Activated CD4-positive, alpha-beta T cell treated with anti-CD3 and anti-CD28 coated beads, Interleukin-2, amount 10 ng/mL, durations not matched to agents 24 days and 14 days (primary cell): Measurements from ENCODE around the gene MATN3. TPM values are rescaled to one million over a fixed set of nuclear protein-coding genes. Genes with fewer than 3 reads are reported as not detected.
A peak's percentile ranks its signal among the peaks of the same experiment; 100 is the strongest.

ENCODE experiments used
- DNase-seq: peaks from one replicate; pipeline ENCODE4 v3.0.0; 2022
- H3K27ac Mint-ChIP-seq: one replicate; pipeline ENCODE4 v1.8.0; 2022; ENCODE audit warnings: mild to moderate bottlenecking, mixed read lengths
- H3K27me3 Mint-ChIP-seq: one replicate; pipeline ENCODE4 v1.8.0; 2022; ENCODE audit warnings: mixed read lengths
- H3K36me3 Mint-ChIP-seq: one replicate; pipeline ENCODE4 v1.8.0; 2022; ENCODE audit warnings: low read depth, mild to moderate bottlenecking, mixed read lengths
- H3K4me1 Mint-ChIP-seq: one replicate; pipeline ENCODE4 v1.8.0; 2021; ENCODE audit warnings: mixed read lengths
- H3K4me3 Mint-ChIP-seq: one replicate; pipeline ENCODE4 v1.8.0; 2022; ENCODE audit warnings: mild to moderate bottlenecking, moderate library complexity, mixed read lengths
- H3K9me3 Mint-ChIP-seq: one replicate; pipeline ENCODE4 v1.8.0; 2021; ENCODE audit warnings: mixed read lengths
- intact Hi-C: fragments of 100-400 bp; cut with micrococcal nuclease; formaldehyde crosslinking; loops from one replicate; pipeline ENCODE4 v1.15.1; 2023
- total RNA-seq: library from RNA; stranded (reverse); gene quantifications from 2 replicates; pipeline ENCODE4 v1.2.3, GENCODE V29; 2022

Gene MATN3
- total RNA-seq, 1 donor from 2014 or later, result not detected

DNA sequence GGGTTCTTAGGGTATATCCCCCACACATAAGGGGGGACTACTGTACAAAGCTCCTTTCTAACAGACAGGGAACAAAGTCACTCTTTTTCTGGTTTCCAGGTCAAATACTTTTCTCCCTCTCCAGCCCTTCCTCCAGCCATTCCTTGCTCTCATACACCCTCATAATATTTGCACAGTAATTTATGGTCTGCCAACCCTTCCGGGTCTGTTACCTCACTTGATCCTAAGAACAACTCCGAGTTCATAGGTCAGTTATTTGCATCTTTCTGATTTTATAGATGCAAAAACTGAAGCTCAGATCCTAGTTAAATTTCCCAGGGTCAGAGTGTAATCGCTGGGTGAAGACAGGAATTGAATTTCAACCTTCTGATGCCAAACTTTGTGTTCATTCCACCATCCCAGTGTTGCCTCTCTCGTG lies 14.8 kb upstream of the MATN3 start:
- Mint-ChIP-seq H3K4me3 (no peak overlapping the region), H3K36me3 (peaks cover 36% of the 10 kb centered on the region), H3K9me3 (peaks cover 3% of the 10 kb centered on the region), H3K4me1 (no peaks in the 10 kb centered on the region), H3K27me3 (no peaks in the 10 kb centered on the region), H3K27ac (no peak overlapping the region)
- no peak for DNase-seq
- intact Hi-C loops, result no loop called here

DNA sequence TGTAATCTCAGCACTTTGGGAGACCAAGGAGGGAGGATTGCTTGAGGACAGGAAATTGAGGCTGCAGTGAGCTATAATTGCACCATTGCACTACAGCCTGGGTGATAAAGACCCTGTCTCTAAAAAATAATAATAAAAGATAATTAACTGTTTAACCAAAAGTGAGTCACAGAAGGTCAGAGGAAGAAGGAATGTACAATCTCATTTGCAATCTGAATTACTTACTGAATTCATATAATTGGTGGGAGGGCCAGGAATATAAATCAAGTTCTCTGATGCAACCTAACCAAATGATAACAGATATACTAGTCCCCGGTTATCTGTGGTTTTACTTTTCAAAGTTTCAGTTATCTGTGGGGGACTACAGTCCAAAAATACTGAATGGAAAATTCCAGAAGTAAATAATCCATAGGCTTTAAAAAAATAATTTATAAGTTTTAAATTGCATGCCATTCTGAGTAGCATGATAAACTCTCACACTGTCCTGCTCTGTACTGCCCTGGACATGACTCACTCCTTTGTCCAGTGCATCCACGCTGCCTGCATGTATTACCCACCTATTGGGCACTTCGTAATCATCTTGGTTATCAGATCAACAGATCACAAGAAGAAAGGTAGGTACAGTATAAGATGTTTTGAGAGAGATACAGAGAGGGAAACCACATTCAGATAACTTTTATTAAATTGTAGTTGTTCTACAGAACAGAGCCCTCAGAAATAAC lies 12.8 kb upstream of the MATN3 start:
- Mint-ChIP-seq H3K27me3 (no peaks in the 10 kb centered on the region), H3K9me3 (peaks cover 7% of the 10 kb centered on the region), H3K4me3 (no peak overlapping the region), H3K36me3 (peaks cover 27% of the 10 kb centered on the region), H3K4me1 (no peaks in the 10 kb centered on the region), H3K27ac (no peak overlapping the region)
- DNase-seq, result no peak
- intact Hi-C loops, result no loop called here

DNA sequence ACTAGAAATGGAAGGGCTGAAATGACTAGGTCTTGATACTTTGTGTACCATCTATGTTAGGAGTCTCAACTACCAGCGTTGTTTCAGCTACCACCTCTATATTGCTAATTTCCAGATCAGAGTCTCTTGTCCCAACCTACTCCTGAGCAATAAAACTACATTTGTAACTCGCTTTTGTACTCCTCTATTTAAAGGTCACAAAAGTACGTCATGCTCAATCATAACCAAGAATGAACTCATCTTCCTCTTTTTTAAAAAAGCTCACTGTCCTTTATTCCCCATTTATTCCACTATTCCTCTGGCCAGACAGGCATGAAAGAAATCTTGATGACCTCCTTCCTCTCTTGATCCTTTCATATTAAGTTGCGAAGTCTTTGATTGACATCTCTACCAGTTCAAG lies 11.2 kb upstream of the MATN3 start:
- H3K27me3 Mint-ChIP-seq, result no peaks in the 10 kb centered on the region

DNA sequence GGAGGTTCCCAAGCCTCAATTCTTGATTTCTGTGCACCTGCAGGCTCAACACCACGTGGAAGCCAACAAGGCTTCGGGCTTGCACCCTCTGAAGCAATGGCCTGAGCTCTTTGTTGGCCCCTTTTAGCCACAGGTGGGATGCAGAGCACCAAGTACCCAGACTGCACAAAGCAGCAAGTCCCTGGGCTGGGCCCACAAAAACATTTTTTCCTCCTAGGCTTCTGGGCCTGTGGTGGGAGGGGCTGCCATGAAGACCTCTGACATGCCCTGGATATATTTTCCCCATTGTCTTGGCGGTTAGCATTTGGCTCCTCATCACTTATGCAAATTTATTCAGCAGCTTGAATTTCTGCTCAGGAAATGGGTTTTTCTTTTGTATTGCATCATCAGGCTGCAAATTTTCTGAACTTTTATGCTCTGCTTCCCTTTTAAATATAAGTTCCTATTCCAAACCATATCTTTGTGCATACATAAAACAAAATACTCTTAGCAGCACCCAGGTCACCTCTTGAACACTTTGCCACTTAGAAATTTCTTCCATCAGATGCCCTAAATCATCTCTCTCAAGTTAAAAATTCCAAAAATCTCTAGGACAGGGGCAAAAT lies 9.0 kb upstream of the MATN3 start:
- Mint-ChIP-seq H3K27me3 (peaks cover 2% of the 10 kb centered on the region), H3K4me3 (no peak overlapping the region), H3K9me3 (peaks cover 11% of the 10 kb centered on the region), H3K4me1 (no peaks in the 10 kb centered on the region), H3K27ac (no peak overlapping the region), H3K36me3 (peaks cover 5% of the 10 kb centered on the region)
- intact Hi-C loops, result no loop called here
- DNase-seq, result no peak

More for the DNA sequence above, 11.2 kb upstream of the MATN3 start:
- H3K4me3 Mint-ChIP-seq, result no peak overlapping the region
- intact Hi-C loops, result no loop called here
- no peak overlapping the region for H3K27ac Mint-ChIP-seq
- peaks cover 11% of the 10 kb centered on the region for H3K9me3 Mint-ChIP-seq
- H3K4me1 Mint-ChIP-seq, result no peaks in the 10 kb centered on the region
- peaks cover 12% of the 10 kb centered on the region for H3K36me3 Mint-ChIP-seq
- DNase-seq, result no peak

DNA sequence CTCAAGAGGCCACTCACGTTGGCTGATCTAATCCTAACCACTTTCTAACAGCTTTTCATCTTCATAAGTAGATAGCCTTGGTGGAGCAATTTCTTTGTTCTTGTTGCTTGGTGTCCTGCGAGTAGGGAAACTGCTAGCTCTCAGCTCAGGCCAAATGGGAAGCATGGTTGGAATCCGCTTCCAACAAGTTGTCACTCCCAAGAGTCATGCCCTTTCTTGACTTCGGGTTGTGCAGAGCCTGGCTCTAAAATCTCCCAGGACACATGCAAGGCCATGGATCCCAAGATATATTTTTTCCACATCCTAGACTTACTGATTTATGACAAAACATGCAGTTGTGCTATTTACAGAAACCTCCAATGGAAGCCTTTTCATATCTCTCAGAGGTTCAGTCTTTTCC lies 7.3 kb upstream of the MATN3 start:
- Mint-ChIP-seq H3K27ac (no peak overlapping the region), H3K4me3 (no peak overlapping the region), H3K36me3 (peaks cover 5% of the 10 kb centered on the region), H3K4me1 (no peaks in the 10 kb centered on the region), H3K9me3 (peaks cover 11% of the 10 kb centered on the region), H3K27me3 (peaks cover 6% of the 10 kb centered on the region)
- intact Hi-C loops, result no loop called here
- DNase-seq, result no peak

DNA sequence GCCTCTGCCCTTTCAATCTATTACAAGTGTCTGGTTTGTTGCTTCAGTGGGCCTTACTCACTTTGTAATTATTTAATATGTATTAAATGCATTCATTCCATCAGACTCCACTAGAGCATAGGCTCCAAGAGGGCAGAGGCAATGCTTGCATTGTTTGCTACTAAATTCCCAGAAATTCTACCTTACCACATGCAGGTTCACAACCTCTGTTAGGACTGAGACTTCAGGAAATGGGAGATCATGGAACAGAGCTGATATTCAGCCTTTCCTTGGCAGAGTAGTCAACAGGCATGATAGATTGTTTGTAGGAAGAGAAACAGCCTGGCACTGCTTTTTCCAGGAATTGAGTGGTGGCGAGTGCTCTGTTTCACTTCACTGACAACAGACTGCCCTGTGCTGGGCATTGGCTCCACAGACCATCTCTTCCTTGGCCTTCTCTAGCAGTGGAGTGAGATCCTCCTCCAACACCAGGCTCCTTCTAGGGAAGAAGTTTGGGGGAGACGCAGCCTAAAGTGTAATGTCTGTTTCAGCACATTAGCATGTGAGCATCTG lies 6.2 kb upstream of the MATN3 start:
- Mint-ChIP-seq H3K27me3 (peaks cover 16% of the 10 kb centered on the region), H3K36me3 (peaks cover 5% of the 10 kb centered on the region), H3K9me3 (peaks cover 11% of the 10 kb centered on the region), H3K4me1 (no peaks in the 10 kb centered on the region), H3K4me3 (no peak overlapping the region), H3K27ac (no peak overlapping the region)
- DNase-seq, result no peak
- intact Hi-C loops, result no loop called here

DNA sequence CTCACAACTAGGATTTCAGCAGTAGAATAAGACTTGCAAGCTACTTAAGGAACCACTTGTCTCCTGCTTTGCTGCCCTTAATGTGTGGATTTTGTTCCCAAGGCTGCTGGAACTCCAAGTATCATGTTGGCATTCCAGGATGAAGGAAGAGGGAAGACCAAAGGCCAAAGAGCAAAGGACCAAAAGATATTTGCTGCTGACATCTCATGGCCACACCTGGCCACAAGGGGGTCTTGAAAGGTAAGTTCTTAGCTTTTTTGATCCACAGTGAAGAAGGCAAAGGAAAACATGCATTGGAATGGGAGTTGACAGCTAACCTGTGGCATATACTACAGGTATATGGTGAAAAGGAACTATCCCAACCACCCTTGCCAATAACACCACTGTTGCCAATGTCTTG lies 3.9 kb upstream of the MATN3 start:
- no peaks in the 10 kb centered on the region for H3K36me3 Mint-ChIP-seq
- intact Hi-C loops, result no loop called here

DNA sequence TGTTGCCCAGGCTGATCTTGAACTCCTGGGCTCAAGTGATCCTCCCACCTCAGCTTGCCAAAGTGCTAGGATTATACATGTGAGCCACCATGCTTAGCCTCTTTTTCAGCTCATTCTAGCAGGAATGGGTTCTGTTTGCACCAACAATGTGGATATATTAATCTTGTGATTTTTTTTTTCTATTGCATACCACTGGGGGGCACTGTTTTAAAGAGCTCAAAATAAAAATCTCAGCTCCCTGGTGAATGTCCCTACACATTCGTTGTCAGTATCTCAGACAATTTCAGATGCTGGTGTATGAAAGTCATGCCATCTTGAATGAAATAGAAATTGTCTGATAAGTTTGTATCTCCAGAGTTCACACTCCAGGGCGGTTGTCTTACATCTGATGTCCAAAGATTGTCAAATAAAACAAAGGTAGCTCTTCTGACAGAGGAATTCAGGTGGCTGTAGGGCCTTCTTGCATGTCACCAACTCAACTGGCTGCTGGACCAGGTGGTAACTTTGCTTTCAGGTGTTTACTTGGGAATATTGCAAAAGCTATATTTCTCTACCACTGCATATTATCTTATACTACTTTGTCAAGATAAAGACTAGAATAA lies 3.1 kb upstream of the MATN3 start:
- Mint-ChIP-seq H3K36me3 (no peaks in the 10 kb centered on the region), H3K9me3 (peaks cover 5% of the 10 kb centered on the region), H3K27me3 (peaks cover 40% of the 10 kb centered on the region), H3K4me1 (peaks cover 4% of the 10 kb centered on the region), H3K27ac (no peak overlapping the region), H3K4me3 (no peak overlapping the region)
- DNase-seq, result peak; percentile 70
- intact Hi-C loops, result loop anchor here (1.0 to 2.0 kb wide), 2 partner anchors 33 to 83 kb away; no protein-coding TSS in a partner anchor

More for the DNA sequence above, 3.9 kb upstream of the MATN3 start:
- Mint-ChIP-seq H3K4me1 (peaks cover 4% of the 10 kb centered on the region), H3K9me3 (peaks cover 5% of the 10 kb centered on the region), H3K27ac (no peak overlapping the region), H3K27me3 (peaks cover 33% of the 10 kb centered on the region), H3K4me3 (no peak overlapping the region)
- DNase-seq, result no peak

DNA sequence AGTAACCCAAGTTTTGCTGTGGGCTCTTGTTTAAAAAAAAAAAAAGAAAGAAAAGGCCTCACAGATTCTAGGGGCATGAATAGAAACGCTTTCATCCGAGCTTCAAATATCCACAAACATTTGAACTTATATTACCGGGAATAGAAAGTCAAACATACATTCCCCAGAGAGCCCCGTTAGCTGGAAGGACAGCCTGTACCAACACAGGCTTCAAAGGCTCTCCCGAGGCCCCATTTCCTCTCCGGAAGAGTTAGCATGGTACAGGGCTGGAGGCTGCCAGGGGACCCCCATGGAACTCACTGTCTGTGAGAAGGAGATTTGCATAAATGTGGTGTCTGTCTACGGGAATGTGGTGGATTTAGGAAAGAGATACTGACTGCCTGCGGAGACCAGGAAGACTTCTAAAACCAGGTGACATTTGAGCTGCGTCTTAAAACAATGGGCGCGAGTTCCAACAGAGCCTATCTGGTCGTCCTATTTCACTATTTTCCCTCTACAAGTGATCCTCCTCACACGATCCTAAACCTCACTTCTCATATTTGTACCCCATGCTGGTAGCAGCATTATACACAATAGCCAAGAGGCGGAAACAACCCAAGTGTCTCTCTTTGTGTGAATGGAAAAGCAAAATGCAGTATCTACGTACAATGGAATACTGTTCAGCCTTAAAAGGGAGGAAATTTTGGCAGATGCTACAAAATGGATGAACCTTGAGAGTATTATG lies 820 bp upstream of the MATN3 start:
- H3K27me3 Mint-ChIP-seq, result peaks cover 51% of the 10 kb centered on the region
- intact Hi-C loops, result loop anchor here (5.0 kb wide), 1 partner anchor 56 kb away; no protein-coding TSS in a partner anchor
- H3K4me1 Mint-ChIP-seq, result peaks cover 4% of the 10 kb centered on the region
- H3K4me3 Mint-ChIP-seq, result peak overlapping the region; percentile 71
- no peak overlapping the region for H3K27ac Mint-ChIP-seq
- DNase-seq, result no peak
- H3K9me3 Mint-ChIP-seq, result no peaks in the 10 kb centered on the region
- H3K36me3 Mint-ChIP-seq, result no peaks in the 10 kb centered on the region

DNA sequence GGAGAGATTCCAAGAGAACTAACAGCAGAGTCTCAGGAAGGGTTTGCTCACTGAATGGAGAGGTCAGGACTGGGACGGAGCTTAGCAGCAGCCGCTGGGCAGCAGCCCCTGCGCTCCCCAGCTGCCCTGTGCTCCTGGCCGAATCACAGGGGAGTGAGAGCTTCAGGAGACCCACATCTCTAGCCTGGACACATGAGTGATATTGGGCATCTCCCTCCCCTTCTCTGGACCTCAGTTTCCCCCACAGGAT lies 511 bp downstream of the MATN3 start:
- no peak overlapping the region for H3K27ac Mint-ChIP-seq
- peak overlapping the region; percentile 56 for H3K4me3 Mint-ChIP-seq
- H3K9me3 Mint-ChIP-seq, result no peaks in the 10 kb centered on the region
- H3K27me3 Mint-ChIP-seq, result peaks cover 57% of the 10 kb centered on the region
- intact Hi-C loops, result loop anchor here (5.0 kb wide), 1 partner anchor 55 kb away; no protein-coding TSS in a partner anchor
- peaks cover 4% of the 10 kb centered on the region for H3K4me1 Mint-ChIP-seq
- DNase-seq, result no peak
- no peaks in the 10 kb centered on the region for H3K36me3 Mint-ChIP-seq

DNA sequence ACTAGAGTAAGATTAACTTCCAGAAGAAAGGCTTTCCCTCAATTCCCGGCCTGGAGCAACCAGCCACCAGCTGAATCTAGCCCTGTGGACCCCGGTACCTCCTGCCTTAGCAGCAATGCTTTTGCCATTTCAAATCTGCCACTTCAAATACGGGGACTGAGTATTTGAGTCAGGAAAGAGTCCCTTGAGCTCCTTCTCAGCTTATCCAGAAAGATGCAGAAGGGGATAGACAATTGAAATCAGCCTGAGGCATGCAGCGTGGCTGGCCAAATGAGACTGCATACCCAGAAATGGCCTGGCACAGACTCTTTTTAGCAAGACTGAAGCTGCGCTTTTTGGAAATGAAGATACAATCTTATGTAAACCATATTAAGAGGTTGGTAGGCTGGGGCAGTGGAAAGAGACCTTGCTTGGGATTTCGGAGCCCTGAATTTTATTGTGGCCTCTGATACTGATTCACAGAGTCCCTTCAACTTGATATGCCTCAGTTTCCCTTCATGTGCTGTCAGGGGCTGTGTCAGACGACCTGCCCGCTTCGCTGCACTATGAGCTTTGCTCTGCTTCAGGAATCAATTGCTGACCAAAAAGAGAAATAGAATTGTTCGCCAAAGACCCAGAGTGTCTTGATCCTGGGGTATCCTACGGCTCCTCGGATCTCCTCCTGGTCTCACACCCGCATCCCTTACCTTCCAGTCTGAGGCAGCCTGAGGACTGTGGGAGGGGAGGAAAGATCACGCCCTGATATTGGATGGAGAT lies 1.0 kb downstream of the MATN3 start:
- Mint-ChIP-seq H3K4me3 (peak overlapping the region; percentile 56), H3K9me3 (no peaks in the 10 kb centered on the region), H3K27me3 (peaks cover 55% of the 10 kb centered on the region)

DNA sequence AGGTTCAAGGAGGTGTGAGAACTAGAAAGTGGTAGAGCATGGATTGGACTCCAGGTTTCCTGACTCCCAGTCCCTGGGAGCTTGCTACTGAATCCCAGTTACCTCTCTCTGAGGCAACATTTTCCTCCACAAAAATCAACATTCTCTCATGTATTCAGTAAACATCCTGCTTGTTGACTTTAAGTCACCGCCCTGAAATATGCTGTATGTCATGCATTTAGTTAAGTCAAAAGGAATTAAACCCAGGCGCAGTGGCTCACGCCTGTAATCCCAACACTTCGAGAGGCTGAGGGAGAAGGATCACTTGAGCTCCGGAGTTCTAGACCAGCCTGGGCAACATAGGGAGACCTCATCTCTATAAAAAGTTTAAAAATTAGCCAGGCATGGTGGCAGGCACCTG lies 3.8 kb downstream of the MATN3 start:
- Mint-ChIP-seq H3K27ac (no peak overlapping the region), H3K4me3 (no peak overlapping the region), H3K4me1 (peaks cover 4% of the 10 kb centered on the region), H3K27me3 (peaks cover 41% of the 10 kb centered on the region), H3K36me3 (no peaks in the 10 kb centered on the region), H3K9me3 (no peaks in the 10 kb centered on the region)
- intact Hi-C loops, result no loop called here
- no peak for DNase-seq

More for the DNA sequence above, 1.0 kb downstream of the MATN3 start:
- Mint-ChIP-seq H3K4me1 (peaks cover 4% of the 10 kb centered on the region), H3K36me3 (no peaks in the 10 kb centered on the region), H3K27ac (no peak overlapping the region)
- DNase-seq, result no peak
- intact Hi-C loops, result loop anchor here (5.0 kb wide), 1 partner anchor 54 kb away; no protein-coding TSS in a partner anchor

DNA sequence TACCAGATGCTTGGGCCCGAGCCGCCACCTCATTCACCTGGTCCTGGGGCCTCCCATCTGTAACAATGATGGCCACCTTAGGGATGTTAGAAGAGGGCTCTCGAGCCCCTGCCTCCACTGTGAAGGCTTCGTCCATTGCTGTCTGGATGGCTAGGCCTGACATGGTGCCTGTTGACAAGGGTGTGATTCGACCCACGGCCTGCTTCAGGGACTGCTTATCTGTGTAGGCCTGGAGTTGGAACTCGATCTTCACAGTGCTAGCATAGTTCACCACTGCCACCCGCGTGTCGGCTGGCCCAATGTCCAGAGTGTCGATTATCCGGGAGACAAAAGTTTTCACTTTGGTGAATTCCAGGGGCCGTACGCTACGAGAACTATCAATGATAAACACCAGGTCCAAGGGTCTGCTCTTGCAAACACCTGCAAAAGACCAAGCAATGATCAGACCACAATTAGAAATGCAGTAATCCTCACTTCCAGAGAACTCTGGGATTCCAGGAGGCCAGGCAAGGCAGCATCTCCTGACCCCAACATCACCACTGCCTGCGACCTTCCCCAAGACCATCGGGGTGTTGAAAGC lies 6.5 kb downstream of the MATN3 start:
- H3K4me1 Mint-ChIP-seq, result no peaks in the 10 kb centered on the region
- no peaks in the 10 kb centered on the region for H3K9me3 Mint-ChIP-seq
- no peak overlapping the region for H3K4me3 Mint-ChIP-seq
- intact Hi-C loops, result no loop called here
- peaks cover 27% of the 10 kb centered on the region for H3K27me3 Mint-ChIP-seq
- no peak for DNase-seq
- H3K27ac Mint-ChIP-seq, result no peak overlapping the region
- no peaks in the 10 kb centered on the region for H3K36me3 Mint-ChIP-seq
